Umbilical cord (tissue), 2 donors: Measurements from ENCODE around the gene KCNB1. TPM values are rescaled to one million over a fixed set of nuclear protein-coding genes. Genes with fewer than 3 reads are reported as not detected.
A peak's percentile ranks its signal among the peaks of the same experiment; 100 is the strongest.

Experiments
- DNase-seq: peaks from one replicate; pipeline ENCODE4 v3.0.0-alpha.2; 2015; ENCODE audit warnings: low spot score
- total RNA-seq: library from RNA; depleted of rRNA; stranded (reverse); fragments of >200 nt; gene quantifications from one replicate; pipeline ENCODE4 v1.2.3, GENCODE V29; 2014; ENCODE audit warnings: low replicate concordance; ENCODE audit not compliant: insufficient read depth

Gene KCNB1
- total RNA-seq, 1 donor from 2014 or later, result 2.4 TPM

DNA sequence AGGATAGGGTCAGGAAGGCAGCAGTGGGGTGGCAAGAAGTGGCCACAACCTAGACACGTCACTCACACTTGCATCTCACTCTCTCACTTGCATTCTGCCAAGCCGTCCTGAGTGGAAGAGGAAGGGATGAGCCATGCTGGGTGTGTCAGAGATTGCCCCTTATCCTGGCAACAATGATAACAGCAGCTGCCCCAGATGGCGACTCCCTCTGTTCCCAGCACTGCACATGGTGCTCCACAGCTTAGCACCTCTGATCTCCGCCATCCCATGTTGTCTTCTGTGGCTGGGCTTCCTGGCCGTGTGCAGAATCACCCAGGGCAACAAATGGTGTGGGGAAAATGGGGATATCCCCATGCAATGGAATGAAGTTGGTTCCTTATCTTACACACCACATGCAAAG lies 11.1 kb downstream of the KCNB1 start:
- no peak for DNase-seq

DNA sequence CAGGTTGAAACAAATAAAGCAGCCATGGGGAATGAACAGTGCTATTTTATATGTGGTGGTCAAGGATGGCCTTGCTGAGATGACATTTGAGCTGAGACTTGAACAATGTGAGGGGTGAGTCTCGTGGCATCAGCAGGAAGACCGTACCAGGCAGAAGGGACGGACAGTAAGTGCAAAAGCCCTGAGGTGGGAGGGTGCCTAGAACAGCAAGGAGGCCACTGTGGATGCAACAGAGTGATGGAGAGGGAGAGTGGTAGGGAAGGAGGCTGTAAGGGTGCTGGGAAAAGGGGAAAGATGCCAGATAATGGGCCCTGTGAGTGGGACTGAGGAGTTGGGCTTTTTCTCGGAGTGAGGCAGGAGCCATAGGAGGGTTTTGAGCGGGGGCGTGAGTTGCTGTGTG lies 11.5 kb downstream of the KCNB1 start:
- no peak for DNase-seq

- DNase-seq, result no peak
Observed at GRCh38 chr20:49469060-49469459, 13.4 kb downstream of the KCNB1 start.

DNA sequence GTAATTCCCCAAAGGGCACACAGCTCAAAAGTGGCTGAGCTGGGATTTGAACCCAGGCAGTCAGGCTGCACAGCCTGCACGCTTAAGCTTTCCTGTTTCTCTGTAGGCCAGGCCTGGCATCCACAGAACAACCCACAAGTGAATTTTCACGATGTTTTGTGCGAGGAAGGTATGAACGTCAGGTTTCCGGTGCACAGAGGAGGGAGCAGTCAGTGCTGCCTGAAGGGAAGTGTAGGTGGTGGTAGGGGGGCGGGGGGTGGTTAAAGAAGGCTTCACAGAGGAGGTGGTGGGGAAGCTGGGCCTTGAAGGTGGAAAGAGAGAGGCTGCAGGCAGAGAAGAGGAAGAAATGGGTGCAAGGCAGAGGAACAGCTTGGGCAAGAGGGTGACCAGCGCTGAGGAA lies 14.1 kb downstream of the KCNB1 start:
- no peak for DNase-seq

GRCh38 chr20:49466114-49466912 lies 16.2 kb downstream of the KCNB1 start:
- no peak for DNase-seq

DNA sequence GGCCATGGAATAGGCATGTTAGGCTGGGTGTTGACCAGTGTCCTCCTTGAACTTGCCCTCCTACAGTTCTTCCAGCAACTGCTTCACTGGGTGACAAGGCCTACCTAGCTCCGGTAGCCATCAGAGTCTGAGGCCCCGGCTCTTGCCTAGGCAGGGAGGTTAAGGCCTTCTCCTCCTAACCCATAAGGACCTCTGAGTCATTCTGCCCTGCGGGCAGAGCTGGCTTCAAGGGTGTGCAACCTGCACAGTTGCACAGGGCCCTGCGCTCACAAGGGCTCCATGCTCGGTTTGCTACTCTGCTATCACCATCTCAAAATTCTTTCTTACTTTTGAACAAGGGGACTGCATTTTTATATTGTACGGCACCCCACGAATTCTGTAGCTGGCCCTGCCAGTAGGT lies 17.9 kb downstream of the KCNB1 start:
- DNase-seq, result no peak

DNA sequence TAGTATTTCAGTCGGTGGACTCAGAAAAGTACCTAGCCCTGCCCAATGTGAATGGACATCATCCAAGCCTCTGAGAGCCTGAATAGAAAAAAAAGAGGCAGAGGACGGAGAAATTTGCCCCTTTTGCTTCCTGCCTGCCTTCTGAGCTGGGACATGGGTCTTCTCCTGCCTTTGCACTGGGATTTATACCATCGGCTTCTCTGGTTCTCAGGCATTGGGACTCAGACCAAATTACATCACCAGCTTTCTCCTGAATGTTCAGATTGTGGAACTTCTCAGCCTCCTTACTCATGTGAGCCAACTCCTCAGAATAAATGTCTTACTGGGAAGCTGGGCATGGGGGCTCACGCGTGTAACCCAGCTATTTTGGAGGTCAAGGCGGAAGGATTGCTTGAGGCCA lies 19.8 kb downstream of the KCNB1 start:
- DNase-seq, result no peak

GRCh38 chr20:49461894-49462620 lies 20.4 kb downstream of the KCNB1 start:
- no peak for DNase-seq

DNA sequence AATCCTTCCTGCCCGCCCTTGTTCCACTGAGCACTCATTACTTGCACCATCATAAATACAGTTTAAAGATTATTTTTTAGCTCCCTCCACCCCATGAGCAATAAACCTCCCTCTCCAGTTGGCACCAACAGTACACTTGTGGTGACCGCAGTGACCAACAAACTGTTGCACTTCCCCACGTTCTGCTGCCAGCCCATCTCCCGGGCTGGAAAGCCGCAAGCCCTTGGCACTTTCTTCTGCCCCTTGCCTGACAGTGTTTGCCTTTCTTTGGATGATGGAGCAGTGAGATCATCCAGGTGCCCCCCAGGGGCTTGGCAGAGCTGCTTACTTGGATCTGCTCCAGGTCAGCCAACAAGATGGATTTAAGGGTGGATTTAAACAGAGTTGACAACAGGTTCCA lies 21.6 kb downstream of the KCNB1 start:
- no peak for DNase-seq

- DNase-seq, result no peak
Observed at GRCh38 chr20:49460131-49460530, 22.3 kb downstream of the KCNB1 start.

GRCh38 chr20:49459684-49460083 lies 22.8 kb downstream of the KCNB1 start:
- DNase-seq, result no peak

DNA sequence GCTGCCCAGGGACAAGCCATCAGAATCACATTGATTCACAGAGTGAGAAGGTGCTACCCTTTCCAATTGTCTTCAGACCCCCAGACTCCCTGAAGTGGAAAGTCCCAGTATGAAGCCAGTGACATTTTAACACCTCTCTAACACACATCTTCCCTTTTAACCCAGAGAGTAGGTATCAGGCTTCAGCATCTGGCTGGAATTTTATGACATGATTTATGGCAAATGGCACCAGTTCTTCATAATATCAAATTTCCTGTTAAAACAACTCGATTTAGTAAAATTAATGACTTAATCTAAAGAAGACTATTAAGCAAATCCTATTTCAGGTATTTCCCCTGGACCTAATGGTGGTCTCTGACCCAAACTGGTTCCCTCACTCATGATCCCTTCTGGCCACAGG lies 25.0 kb downstream of the KCNB1 start:
- DNase-seq, result no peak

DNA sequence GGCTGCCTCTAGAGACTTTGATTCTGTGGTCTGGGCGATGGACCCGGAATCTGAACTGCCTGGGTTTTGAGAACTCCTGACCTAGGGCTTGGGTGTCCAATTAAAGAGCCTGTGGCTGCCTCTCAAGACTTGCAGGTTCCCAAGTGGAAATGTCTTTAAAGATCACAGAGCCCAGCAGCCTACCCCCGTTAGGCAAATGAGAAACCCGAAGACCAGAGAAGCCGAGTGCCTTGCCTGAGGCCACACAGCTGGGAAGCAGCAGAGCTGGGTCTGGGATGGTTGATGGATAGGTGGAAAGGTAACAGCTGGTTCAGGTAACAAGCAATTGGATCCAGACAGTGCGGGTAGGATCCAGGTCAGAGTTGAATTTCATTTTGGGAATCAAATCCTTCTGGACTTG lies 25.8 kb downstream of the KCNB1 start:
- DNase-seq, result no peak

GRCh38 chr20:49455691-49456090 lies 26.8 kb downstream of the KCNB1 start:
- no peak for DNase-seq

- DNase-seq, result no peak
Observed at GRCh38 chr20:49452011-49452482, 30.4 kb downstream of the KCNB1 start.

- DNase-seq, result no peak
Observed at GRCh38 chr20:49450281-49450721, 32.2 kb downstream of the KCNB1 start.

DNA sequence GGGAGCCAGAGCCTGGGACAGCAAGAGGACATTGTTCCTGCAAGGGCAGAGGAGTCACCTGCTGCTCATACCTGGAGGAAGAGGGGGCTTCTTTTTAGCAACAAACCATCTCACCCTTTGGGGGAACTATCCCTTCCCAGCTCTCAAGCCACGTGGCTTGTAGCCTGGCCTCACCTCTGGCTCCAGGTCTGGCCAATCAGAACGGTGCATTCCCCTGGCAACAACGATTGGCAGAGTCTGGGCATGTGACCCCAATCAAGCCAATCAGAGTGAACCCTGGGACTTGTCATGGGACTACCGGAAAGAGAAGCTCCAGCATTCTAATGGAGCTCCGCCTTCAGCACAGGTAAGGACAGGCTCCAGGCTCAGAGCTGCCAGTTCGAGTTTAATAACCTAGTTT lies 33.6 kb downstream of the KCNB1 start:
- no peak for DNase-seq

DNA sequence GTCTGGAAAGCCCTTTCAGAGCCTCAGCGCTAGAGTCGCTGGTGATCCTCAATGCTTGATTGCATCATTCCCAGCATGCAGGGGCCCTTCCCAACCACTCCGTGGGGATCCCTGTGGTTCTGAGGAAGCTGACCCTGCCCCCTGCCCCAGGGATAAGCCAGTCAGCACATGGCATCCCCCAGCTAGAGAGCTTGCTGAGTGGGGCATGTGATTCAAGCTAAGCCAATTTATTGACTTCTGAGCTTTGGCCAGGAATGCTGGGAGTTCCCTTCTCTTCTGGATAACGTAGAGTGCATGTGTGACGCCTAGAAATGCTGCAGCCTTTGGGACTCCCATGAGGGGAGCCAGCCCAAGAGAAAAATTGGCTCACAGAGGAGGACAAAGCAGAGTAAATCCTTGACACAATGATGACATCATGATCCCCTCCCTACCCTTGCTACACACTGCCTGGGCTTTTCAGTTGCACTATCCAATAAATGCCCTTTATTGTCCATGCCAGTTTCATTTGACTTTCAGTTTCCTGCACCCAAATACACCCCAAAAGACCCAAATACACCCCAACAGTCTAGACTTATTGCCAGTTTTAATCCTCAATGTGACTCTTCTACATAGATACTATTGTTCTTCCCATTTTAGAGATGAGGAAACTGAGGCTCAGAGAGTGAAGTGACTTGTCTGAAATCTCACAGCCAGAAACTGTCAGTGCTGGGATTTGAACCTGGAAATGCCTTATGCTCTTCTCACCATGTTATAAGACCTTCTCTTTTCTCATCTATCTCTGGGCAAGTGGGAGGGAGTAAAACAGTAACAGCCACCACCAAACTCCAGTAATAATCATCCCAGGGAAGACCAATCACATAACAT lies 34.3 kb downstream of the KCNB1 start:
- peak; percentile 87 for DNase-seq

- DNase-seq, result no peak
Observed at GRCh38 chr20:49447364-49447763, 35.1 kb downstream of the KCNB1 start.

DNA sequence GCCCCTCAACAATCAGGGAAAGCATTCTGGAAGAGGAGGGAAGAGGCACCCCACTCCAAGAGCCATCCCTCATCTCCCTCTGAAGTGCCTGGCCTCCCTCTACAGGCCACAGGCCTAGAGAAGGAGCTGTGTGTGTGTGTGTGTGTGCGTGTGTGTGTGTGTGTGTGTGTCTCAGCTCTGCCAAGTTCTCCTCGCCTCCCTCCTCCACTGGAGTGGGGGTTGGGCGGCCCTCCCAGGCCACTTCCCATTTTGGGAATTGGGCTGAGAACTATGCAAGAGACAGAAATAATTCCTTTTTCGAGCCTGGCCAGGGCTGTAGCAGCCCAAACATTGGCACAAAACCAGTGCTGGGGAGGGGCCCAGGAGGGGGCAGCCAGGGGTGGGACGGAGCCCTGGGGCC lies 35.7 kb downstream of the KCNB1 start:
- peak; percentile 95 for DNase-seq

- DNase-seq, result no peak
Observed at GRCh38 chr20:49446080-49446479, 36.4 kb downstream of the KCNB1 start.

- peak; percentile 62 for DNase-seq
Observed at GRCh38 chr20:49445176-49445575, 37.3 kb downstream of the KCNB1 start.
